NCI-H1436 (cell line): ENCODE measurements around the gene ASB8.
"Not testable (repeated sequence)": the region's sequence is repeated elsewhere in the genome, so short reads cannot be mapped to it uniquely, and the experiment has no call there.

Experiments used
- DNase-seq: peaks from one replicate; lab custom pipeline; 2025; lab: John Stamatoyannopoulos, UW

ASB8 gene

GRCh38 chr12:48183091-48183875 lies 26.0 kb upstream of the ASB8 start, which contains the start of gene CCDC184:
CCDC184 (plus strand) TSS chr12:48183644; CDS start chr12:48184123, 479 bp downstream.
- DNase-seq: peak; percentile 69

GRCh38 chr12:48182631-48183030 lies 25.3 kb upstream of the ASB8 start:
- DNase-seq: no peak

GRCh38 chr12:48180857-48181495 lies 23.7 kb upstream of the ASB8 start:
- DNase-seq: no peak

- DNase-seq: no peak
These were observed 23.1 kb upstream of the ASB8 start for GRCh38 chr12:48180424-48180823.

- DNase-seq: no peak
These were observed 22.2 kb upstream of the ASB8 start for GRCh38 chr12:48179466-48179865.

GRCh38 chr12:48177982-48178381 lies 20.7 kb upstream of the ASB8 start:
- no peak for DNase-seq

- no peak for DNase-seq
These were observed 19.1 kb upstream of the ASB8 start for GRCh38 chr12:48176417-48176751.

GRCh38 chr12:48175613-48176416 lies 18.5 kb upstream of the ASB8 start:
- DNase-seq: no peak

GRCh38 chr12:48169011-48169410 lies 11.7 kb upstream of the ASB8 start:
- no peak for DNase-seq

- peak; percentile 58 for DNase-seq
These were observed 8.0 kb upstream of the ASB8 start for GRCh38 chr12:48165089-48165981.

GRCh38 chr12:48164451-48164850 lies 7.1 kb upstream of the ASB8 start:
- no peak for DNase-seq

- DNase-seq: no peak
These were observed 5.9 kb upstream of the ASB8 start for GRCh38 chr12:48163150-48163747.

GRCh38 chr12:48160807-48161206 lies 3.5 kb upstream of the ASB8 start:
- DNase-seq: no peak

GRCh38 chr12:48160046-48160445 lies 2.7 kb upstream of the ASB8 start:
- DNase-seq: no peak

- DNase-seq: no peak
These were observed 615 bp upstream of the ASB8 start for GRCh38 chr12:48157889-48158370.

- DNase-seq: no peak
These were observed 680 bp downstream of the ASB8 start for GRCh38 chr12:48156652-48157017.

- DNase-seq: not testable (repeated sequence)
These were observed 1.5 kb downstream of the ASB8 start for GRCh38 chr12:48155786-48156185.

GRCh38 chr12:48151103-48151771 lies 6.1 kb downstream of the ASB8 start:
- DNase-seq: no peak

GRCh38 chr12:48145981-48146380 lies 11.3 kb downstream of the ASB8 start:
- no peak for DNase-seq

- DNase-seq: no peak
These were observed 13.4 kb downstream of the ASB8 start for GRCh38 chr12:48143898-48144297.
